Activated T-helper 1 cell treated with anti-CD3 and anti-CD28 coated beads, Interleukin-2, amount 50 U/mL, for 16 hours (primary cell): ENCODE measurements around the gene MTUS2.
"Not testable (repeated sequence)": the region's sequence is repeated elsewhere in the genome, so short reads cannot be mapped to it uniquely, and the experiment has no call there.

Source experiments
- DNase-seq, 2 donors: peaks; one replicate each; pipeline ENCODE4 v3.0.0-alpha.2; 2020; ENCODE audit warnings: low read depth in 1 of 2, low spot score in 1 of 2

Gene MTUS2

DNA sequence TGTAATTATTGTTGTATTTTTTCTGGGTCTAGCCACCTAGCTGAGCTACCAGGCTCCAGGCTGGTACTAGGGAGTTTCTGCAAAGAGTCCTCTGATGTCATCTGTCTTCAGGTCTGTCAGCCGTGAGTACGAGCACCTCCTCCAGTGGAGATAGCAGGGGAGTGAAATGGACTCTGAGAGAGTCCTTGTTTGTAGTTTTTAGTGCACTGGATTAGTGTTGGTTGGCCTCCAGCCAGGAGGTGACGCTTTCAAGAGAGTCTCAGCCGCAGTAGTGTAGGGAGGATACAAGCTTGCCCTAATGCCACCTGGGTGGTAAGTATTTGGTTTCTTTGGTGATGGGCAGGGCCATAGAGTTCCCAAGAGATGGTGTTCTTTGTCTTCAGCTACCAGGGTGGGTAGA lies 390.5 kb downstream of the MTUS2 start:
- DNase-seq, result no peak

DNA sequence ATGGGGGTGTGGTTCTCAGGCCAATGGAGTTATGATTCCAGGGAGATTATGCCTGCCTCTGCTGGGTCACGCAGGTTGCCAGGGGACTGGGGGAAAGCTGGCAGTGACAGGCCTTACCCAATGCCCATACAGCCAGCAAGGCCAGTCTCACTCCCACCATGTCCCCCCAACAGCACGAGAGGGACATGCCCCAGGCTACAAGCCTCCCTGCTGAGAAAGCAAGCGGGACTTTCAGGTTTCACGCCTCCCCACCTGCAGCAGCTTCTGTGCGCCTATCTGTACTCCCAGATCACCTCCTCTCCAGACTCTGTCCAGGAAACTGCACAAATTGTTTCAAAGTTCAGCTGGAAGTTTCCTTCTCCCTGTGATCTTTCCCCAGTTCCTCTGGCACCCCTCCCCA lies 391.0 kb downstream of the MTUS2 start:
- DNase-seq, result not testable (repeated sequence)

DNA sequence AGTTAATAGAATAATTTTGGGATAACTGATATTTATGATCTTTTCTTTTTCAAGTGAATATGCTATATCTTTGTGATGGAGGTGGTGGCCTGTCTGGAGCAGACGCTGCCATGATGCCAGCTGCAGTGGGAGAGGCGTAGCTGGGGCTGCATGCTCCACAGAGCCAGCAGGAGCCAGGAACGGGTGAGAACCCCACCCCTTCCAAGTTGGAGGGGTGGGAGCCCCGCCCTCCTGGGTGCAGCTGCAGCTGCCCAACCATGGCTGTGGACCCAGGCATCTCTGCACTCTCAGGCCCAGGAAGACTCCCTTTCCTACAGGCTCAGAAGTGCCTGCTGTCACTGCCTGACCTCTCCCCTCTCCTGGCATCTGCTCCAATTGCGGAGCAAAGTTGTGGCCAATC lies 402.3 kb downstream of the MTUS2 start:
- no peak for DNase-seq

DNA sequence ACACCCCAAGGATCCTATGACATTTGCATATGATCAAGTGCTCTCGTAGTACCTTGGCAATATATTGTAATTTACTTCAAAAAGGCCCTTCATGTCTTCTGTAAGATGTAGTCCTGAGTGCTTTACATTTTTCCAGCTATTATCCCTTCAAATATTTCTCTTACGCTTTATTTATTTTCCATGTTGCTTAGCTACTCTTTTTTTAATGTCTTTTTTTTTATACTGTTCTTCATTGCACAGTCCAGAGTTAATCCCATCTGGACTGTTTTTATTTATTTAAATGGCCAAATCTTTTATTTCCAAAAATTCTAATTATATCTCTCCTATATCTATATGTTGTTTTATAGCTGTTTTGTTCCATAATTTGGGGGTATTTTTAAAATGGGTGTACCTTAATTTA lies 404.1 kb downstream of the MTUS2 start:
- DNase-seq, result no peak

DNA sequence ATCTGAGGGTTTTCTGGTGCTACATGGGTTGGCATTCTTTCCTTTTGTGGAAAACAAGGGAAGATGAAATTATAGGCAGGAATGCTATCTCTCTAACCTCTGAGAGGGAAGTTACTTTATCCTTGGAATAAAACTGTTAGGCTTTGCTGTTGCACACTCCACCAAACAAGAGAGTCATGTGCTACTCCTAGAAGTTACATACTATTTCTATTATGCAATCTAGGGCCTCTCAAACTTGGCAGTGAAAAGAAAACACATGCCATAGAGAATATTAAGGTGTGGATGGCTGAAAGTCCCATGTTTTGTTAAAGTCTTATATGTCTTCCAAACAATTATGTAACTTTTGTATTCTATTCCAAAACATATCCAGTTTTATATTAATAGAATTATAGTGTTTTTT lies 407.4 kb downstream of the MTUS2 start:
- no peak for DNase-seq

DNA sequence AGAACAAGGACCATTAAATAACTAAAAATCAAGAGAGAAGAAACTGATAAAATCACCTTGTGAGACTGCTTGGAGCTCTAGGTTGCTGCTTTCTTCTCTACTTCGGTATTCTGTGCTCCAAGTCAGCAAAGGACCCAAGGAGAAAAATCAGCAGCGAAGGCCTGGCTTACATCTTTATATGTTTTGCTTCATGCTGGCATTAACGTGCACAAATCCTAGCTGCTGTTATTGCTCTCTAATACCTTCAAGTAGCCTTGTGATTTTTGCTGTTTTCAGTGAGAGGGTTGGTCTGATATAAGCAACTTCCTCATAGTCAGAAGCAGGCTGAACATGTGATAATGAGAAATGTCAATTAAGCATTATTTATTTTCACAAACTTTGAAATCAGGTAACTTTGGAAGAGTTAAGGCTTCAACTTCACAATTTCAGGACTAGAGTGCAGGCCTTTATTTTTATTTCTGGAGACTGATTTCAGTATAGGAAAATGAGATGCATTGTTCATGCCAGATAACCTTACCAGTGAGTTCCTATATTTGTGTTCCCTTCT lies 410.2 kb downstream of the MTUS2 start:
- DNase-seq, result no peak

DNA sequence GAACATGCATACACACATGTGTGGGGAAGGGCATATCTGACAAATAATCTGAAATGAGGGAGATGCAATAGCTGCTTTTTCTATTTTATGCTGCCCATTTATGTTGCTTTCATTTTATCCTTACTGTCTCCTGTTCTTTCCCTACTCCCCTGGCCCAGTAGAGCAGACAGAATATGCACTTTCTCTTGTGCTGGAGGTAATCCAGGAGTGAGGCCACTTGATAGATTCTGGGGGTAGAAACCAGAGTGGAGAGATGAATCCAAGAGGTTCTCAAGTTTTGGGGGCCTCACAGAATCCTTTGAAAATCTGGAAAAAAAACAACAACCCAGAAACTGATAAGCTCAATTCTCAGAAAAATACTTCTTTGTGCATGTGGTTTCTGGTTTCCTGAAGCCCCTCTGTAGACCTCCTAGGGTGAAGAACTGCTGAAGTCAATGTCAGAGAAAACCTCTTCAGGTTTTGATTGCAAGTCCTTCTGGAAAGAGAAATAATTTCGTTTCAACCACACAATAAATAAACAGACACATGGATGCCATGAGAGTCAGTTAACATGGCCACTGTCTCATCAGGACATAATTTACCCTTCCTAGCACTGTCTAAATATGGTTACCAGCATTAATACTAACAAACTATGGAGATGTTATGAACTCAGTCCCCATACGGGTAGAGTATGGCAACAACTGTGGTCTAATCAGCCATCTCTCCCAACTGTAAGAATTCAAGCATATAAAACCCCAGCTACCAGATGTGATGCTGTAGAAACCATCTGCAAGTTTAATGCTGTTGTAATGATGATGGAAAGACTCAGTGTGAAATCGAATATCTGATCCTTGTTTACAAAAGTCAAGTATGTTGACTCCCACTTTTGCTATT lies 419.8 kb downstream of the MTUS2 start:
- DNase-seq, result no peak

DNA sequence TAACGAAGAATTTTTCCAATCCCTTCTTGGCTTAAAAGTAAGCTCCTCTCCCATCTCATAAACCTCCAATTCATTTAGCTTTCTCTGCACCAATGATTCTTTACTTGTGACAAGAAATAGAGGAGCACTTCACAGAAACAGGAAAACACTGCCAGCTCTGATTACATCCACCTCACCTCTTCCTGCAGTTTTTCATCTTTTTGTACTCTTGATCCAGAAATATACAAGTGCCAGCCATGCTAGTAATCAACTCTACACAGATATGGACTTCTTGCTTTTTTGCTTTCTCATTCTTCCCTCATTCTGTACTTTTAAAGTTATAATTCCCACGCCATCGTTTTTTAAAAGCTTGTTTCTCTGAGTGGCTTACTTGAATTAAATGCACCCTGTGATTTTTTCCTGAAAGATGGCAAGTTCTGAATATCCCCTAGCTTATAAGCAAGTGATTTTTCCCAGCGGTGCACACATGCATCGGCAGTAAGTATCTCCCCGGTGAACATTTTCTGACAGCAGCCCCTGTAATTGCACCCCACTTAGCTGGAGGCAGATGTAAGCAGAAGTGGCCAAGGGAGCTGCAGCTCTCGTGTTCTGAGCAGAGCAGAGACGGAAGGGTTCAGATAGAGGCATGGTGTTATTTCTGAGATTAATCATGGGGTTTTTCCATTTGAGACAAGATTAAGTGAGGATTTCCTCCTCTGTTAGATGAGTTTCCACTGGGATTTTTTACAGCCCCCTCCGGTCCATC lies 434.7 kb downstream of the MTUS2 start:
- no peak for DNase-seq

DNA sequence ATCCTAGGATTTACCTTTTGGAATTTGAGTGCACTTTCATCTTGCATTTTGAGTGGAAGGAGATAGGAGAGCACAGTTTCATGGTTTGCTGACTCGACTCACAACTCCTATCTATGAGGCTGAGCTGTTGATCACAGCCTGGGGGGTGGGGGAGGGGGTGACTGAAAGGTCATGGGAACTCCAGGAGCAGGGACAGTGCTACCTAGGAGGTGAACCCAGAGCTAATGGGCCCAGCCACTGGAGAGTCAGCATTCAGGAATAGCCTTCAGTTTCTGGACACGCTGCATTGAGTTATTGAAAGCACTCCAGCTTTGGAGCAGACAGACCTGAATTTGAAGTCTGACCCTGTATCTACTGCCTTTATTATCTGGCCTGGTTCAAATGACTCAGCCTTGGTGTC lies 435.4 kb downstream of the MTUS2 start:
- DNase-seq, result no peak

DNA sequence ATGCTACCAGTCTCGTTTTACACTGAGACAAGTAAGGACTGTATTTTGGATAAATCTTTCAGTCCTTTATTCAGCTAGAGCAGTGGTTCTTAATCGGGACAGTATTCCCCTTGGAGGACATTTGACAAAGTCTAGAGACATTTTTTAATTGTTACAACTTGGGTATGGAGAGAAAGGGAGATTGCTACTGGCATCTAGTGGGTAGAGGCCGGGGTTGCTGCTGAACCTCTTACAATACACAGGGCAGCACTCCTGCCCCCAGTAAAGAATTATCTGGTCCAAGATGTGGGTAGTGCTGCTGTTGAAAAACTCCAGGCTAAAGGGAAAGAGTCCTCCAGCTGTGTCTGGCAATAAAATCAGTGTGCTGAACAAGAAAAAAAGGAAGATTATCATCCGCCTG lies 440.5 kb downstream of the MTUS2 start:
- no peak for DNase-seq

DNA sequence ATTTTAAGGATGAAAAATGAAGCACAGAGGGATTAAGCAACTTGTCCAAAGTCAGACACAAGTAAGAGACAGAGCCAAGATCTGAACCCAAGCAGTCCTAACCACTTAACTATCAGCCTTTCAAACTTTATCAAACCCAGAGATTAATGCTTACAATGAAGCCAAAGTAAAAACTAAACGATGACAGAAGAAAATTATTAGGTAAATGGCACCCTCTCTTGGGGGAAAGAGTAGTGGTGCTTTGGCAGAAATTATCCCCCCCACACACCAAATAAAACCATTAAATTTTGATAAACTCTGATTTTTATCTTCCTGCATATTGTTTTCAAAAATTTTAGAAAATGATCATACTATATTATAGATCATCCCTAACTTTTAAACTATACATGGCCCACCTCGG lies 446.1 kb downstream of the MTUS2 start:
- DNase-seq, result no peak

DNA sequence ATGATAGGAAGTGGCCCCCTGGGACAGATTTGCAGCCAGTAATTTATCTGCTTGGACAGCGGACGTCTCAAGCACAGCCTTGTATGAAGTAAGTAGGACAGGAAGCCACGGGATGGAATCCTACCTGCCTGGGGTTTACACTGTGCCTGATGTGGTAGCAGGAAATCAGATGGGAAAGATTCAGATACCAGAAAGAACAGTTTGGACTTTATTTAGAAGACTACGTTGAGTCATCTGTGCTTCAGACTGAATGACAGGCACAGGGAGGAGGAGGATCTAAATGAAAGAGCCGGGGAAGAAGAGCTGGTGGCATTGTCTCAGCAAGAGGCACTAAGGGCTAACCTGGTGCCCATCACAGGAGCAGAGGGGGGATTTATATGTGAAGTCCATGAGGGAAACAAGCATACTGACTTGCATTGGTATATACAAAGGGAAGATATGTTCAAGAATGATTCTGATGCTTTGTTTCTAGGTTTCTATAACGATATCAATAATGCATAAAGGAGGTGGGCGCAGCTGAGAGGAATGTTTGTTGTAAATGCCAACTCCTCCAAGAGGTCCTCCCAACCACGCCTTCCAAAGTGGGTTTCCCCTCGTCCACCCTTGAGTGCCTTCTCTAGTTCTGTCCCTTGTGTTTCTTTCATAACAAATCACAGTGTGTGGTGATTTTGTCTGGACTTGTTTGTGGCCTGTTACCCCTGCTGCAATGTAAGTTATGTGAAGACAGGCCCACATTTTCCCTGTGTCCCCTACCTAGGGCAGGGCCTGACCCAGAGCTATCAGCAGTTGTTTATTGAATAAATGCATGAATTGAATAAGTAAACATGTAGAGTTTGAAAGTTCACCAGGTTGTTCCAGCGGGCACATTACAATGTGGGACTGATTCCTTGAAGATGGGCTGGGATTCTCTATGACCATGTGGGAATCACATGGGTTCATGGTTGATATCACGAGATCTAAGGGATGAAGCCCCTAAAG lies 446.9 kb downstream of the MTUS2 start:
- DNase-seq, result no peak

DNA sequence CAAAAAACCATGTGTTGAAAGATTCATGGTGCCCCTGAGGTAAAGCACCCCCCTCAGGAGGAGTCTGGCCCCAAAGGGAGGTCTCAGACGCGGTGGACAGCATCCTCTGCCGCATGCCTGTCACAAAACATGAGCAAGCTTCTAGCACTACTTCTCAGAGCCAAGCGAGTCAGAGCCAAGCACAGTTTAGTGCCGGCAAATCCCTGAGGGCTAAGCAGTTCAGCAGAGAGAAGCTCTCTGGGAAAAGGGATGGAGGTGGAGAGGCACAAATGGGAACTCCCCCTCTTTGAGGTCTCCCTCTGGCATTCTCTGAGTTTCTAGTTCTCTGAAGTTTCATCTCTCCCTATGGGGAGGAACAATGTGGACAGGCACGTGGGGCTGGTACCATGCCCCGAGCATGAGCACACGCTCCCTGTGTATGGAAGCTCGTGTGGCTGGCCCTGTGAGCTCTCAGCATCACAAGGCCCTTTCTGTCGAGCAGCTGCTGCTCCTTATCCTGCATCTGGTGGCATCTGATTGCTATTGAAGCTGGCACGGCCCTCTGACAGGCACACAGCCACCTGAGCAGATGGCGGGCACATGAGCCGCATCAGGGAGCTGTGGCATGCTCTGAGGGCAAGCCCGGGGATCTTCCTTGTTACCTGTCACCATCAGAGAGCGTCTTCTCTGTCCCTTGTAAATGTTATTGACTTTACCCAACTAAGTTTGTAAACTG lies 450.3 kb downstream of the MTUS2 start:
- DNase-seq, result no peak

DNA sequence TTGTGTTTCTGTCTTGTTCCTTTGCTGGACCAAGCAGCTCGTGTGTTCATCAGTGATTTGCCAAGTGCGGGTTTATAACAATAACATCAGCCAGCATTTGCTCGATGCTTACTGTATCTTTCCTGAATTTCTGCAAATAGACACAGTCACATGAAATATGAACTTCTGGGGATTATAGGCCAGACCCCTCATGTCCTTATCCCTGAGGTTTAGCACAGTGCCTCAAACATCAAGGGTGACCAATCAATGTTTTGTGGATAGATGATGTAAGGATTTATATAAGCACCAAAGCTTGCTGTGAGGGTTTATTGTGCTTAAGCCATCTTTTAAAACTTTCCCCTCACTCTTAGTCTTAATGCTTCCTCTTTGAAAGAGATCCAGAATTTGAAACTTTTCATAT lies 451.5 kb downstream of the MTUS2 start:
- no peak for DNase-seq

DNA sequence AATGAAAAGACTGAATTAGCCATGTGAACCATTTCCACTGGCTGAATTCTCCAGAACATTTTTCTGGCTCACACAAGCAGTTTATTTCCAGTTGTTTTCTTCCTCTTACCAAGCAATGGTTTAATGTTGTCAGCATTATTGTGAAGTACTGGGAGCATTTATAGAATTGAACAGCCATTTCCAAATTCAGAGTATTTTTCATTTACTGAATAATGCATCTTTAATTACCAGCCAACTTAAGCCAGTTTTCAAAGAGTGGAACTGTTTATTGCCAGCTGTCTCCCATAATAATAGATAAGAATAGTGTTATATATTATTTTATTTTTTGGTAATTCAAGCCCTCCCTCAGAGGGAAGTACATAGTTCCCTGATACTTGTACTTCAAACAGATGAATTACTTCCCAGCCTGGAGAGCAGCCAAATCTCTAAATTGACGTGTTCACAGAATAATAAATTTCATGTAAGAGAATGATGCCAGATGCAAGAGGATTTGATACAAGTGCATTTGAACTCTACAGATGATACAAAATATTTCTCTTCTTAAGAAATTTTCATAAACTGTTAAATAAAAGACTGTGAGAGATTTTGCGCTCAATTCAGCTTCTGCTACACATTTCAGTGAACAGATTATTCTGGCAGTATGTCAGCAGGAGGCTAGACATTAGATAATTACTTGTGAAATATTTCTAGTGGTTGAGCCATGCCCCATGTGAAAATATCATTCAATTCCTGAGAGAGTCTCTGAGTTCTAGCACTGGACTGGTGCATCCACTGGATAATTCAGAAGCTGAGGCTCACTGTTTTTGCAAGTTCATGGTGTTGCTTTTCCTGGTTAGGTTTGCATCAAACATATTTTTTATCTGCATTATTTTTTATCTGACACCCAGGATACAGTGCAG lies 459.5 kb downstream of the MTUS2 start:
- DNase-seq, result no peak

DNA sequence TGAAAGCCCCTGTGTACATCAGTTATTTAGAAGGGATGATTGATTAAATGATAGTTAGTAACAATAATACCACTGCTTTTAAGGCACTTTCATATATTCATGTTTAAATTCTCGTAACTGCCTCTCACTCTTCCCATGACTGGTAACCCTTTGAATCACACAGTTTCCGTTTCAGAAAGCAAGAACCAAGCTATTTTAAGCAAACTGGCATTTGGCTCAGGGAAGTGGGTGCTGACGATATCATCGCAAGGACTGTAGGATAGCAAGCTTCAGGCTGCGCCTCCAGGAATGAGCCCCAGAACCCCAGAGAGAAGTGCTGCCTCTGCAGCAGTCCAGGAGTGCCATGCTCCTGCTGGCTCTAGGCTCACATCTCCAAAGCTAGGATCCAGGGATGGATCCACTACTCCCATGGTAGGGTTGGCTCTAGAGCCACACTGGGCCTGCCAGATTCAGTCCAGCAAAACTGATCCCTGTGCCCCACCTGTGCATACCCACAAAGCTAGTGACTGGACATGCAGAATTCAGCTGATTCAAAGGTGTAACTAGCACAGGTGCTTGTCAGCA lies 461.9 kb downstream of the MTUS2 start:
- no peak for DNase-seq

DNA sequence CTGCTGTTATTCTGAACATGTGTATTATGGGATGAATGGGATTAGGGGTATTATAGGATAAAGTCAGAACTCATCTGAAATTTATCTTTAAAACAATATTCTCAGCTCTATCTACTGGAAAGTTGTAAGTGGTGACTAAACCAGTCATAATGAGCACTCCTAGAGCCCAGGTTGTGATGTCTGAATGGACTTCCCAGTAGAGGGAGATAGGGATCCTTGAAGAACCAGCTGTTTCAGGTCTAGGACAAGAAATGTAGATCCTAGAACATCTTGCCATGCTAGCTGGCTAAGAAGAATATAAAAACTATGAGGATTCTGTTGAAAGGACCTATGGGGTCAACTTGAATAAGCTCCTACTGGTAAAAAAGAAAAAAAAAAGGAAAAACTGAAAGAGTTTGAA lies 464.6 kb downstream of the MTUS2 start:
- no peak for DNase-seq

DNA sequence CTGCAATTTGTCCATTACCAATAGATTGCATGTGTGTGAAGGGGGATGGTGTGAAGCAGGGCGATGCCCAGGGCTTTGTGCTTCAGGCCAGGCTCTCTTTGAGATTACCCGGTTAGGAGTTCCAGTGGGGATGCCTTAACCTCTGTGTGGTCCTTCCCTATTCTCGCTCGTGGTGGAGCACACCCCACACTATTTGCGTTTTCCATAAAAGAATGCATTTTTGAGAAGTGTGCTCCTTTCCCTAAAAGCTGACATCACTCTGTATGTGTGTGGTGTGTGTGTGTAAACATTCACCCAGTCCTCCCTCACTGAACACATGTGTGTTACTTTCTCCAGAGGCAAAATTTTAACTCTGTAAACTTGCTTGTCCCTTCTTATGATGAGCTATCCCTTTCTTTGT lies 467.1 kb downstream of the MTUS2 start:
- no peak for DNase-seq

DNA sequence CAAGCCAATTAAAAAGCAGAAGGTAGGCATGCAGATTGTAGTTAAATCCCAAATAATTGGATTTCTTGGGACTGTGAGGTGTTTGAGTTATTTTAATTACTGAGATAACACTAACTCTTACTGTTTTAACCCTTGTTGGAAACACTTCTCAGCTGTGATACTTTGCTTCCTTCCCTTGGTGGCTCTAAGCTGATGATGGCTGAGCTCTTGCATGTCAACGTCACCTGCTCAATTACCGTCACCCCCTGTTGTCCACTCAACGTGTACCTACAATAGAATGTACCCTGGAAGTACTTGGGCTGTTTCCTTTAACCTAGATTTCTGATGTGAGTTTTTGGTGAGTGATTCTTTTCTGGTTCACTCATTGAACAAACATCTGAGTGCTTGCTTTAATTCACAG lies 471.9 kb downstream of the MTUS2 start:
- DNase-seq, result no peak
